Measurements from ENCODE around the gene RILPL1. TPM values are rescaled to one million over a fixed set of nuclear protein-coding genes. Genes with fewer than 3 reads are reported as not detected.

The RILPL1 gene
- total RNA-seq, 4 donors from 2014 or later = 2.9 to 32.3 (median 18.4) TPM

- DNase-seq = peak; percentile 24 to 60
Observed at GRCh38 chr12:123445388-123446332, 87.9 kb downstream of the RILPL1 start.

GRCh38 chr12:123444092-123445026 lies 89.2 kb downstream of the RILPL1 start:
- TF ChIP-seq POLR2A (IDR thresholded peaks at IDR 0.05) = no peak
- TF ChIP-seq CTCF (IDR thresholded peaks at IDR 0.05) = no peak
- Histone ChIP-seq H3K9me3 (no peaks in the 10 kb centered on the region), H3K27ac (peak overlapping the region; percentile 80 to 89), H3K36me3 (no peaks in the 10 kb centered on the region), H3K4me3 (no peak overlapping the region), H3K27me3 (no peaks in the 10 kb centered on the region), H3K4me1 (peaks cover 4 to 6% of the 10 kb centered on the region in 2 donors)
- intact Hi-C loops (cut with DNase I; ENCODE audit: low total_unique reads) = no loop called here
- no peak for DNase-seq

More at GRCh38 chr12:123445388-123446332, 87.9 kb downstream of the RILPL1 start:
- TF ChIP-seq POLR2A (IDR thresholded peaks at IDR 0.05) = no peak
- TF ChIP-seq CTCF (IDR thresholded peaks at IDR 0.05) = no peak
- Histone ChIP-seq H3K4me1 (peaks cover 4 to 6% of the 10 kb centered on the region in 2 donors), H3K36me3 (no peaks in the 10 kb centered on the region), H3K4me3 (peak overlapping the region in 1 of 2 donors; percentile 2), H3K27ac (peak overlapping the region; percentile 80 to 89), H3K27me3 (no peaks in the 10 kb centered on the region), H3K9me3 (no peaks in the 10 kb centered on the region)
- intact Hi-C loops (cut with DNase I; ENCODE audit: low total_unique reads) = no loop called here

- Histone ChIP-seq H3K9me3 (no peaks in the 10 kb centered on the region), H3K27me3 (no peaks in the 10 kb centered on the region), H3K4me1 (peaks cover 4 to 6% of the 10 kb centered on the region in 2 donors), H3K4me3 (no peak overlapping the region), H3K36me3 (no peaks in the 10 kb centered on the region), H3K27ac (no peak overlapping the region)
- no peak for DNase-seq
- TF ChIP-seq CTCF (IDR thresholded peaks at IDR 0.05) (no peak), POLR2A (IDR thresholded peaks at IDR 0.05) (no peak)
- intact Hi-C loops (cut with DNase I; ENCODE audit: low total_unique reads) = no loop called here
Observed at GRCh38 chr12:123442774-123443173, 90.7 kb downstream of the RILPL1 start.

- Histone ChIP-seq H3K9me3 (no peaks in the 10 kb centered on the region), H3K4me1 (peaks cover 4 to 6% of the 10 kb centered on the region in 2 donors), H3K27me3 (no peaks in the 10 kb centered on the region), H3K27ac (no peak overlapping the region), H3K4me3 (no peak overlapping the region), H3K36me3 (no peaks in the 10 kb centered on the region)
- TF ChIP-seq CTCF (IDR thresholded peaks at IDR 0.05) (no peak), POLR2A (IDR thresholded peaks at IDR 0.05) (no peak)
- intact Hi-C loops (cut with DNase I; ENCODE audit: low total_unique reads) = no loop called here
- no peak for DNase-seq
Observed at GRCh38 chr12:123441523-123442164, 91.9 kb downstream of the RILPL1 start.

Measured in uterus (tissue), 4 donors.